D721Med (cell line): ENCODE data around the gene NKAIN4.

Experiments used
- DNase-seq: peaks from one replicate; pipeline ENCODE4 v3.0.0; 2011; ENCODE audit warnings: low spot score; ENCODE audit not compliant: insufficient read length
- FAIRE-seq: peaks from 2 replicates; lab custom pipeline; 2011; peaks lifted over from hg19 to GRCh38; lab: Jason Lieb, UNC
- CTCF ChIP-seq: IDR thresholded peaks from 2 replicates; pipeline ENCODE4 v1.5.1; 2012; ENCODE audit warnings: mild to moderate bottlenecking, control low read depth; ENCODE audit not compliant: insufficient read depth; ENCODE audit errors: missing control alignments

Gene NKAIN4

GRCh38 chr20:63249891-63250290 is 4.4 kb downstream of the NKAIN4 start:
- DNase-seq (no peak), FAIRE-seq (no peak)
- TF ChIP-seq CTCF, result no peak

GRCh38 chr20:63248835-63249591 is 5.2 kb downstream of the NKAIN4 start:
- DNase-seq (no peak), FAIRE-seq (no peak)
- TF ChIP-seq CTCF, result no peak

- DNase-seq, result no peak
- no peak for FAIRE-seq
- no peak for TF ChIP-seq CTCF
Observed at GRCh38 chr20:63247671-63248228, 6.5 kb downstream of the NKAIN4 start.

- FAIRE-seq (no peak), DNase-seq (no peak)
- TF ChIP-seq CTCF, result no peak
Observed at GRCh38 chr20:63246490-63247288, 7.6 kb downstream of the NKAIN4 start.

GRCh38 chr20:63244468-63244867 is 9.8 kb downstream of the NKAIN4 start:
- no peak for TF ChIP-seq CTCF
- no peak for FAIRE-seq
- no peak for DNase-seq

- no peak for DNase-seq
- FAIRE-seq, result no peak
- TF ChIP-seq CTCF, result no peak
Observed at GRCh38 chr20:63243604-63244247, 10.5 kb downstream of the NKAIN4 start.
